Neural progenitor cell (in vitro differentiated cells): ENCODE results near the gene TUBA4B.

Experiments
- CTCF ChIP-seq: fragments of 200-600 bp; sonication (generic); IDR thresholded peaks from 2 replicates; pipeline ENCODE4 v1.5.1; 2017; ENCODE audit warnings: antibody characterized with exemption, mild to moderate bottlenecking
- EZH2phosphoT487 ChIP-seq: fragments of 200-600 bp; sonication (generic); IDR thresholded peaks from 2 replicates; pipeline ENCODE4 v1.6.1; 2017; ENCODE audit warnings: antibody characterized with exemption

- no peak for TF ChIP-seq CTCF
- TF ChIP-seq EZH2phosphoT487 = no peak
Measured at GRCh38 chr2:219250049-219250781, 2.8 kb upstream of the TUBA4B start.
